HG03280 (cell line): ENCODE measurements around the gene RCHY1.
"Not testable (repeated sequence)": the region's sequence is repeated elsewhere in the genome, so short reads cannot be mapped to it uniquely, and the experiment has no call there.

Experiments
- ATAC-seq: cut with Tn5 transposase; IDR thresholded peaks from one replicate; pipeline ENCODE4 v1.9.1; 2021; ENCODE audit warnings: mild to moderate bottlenecking, moderate library complexity; ENCODE audit not compliant: unreplicated experiment

Gene RCHY1

DNA sequence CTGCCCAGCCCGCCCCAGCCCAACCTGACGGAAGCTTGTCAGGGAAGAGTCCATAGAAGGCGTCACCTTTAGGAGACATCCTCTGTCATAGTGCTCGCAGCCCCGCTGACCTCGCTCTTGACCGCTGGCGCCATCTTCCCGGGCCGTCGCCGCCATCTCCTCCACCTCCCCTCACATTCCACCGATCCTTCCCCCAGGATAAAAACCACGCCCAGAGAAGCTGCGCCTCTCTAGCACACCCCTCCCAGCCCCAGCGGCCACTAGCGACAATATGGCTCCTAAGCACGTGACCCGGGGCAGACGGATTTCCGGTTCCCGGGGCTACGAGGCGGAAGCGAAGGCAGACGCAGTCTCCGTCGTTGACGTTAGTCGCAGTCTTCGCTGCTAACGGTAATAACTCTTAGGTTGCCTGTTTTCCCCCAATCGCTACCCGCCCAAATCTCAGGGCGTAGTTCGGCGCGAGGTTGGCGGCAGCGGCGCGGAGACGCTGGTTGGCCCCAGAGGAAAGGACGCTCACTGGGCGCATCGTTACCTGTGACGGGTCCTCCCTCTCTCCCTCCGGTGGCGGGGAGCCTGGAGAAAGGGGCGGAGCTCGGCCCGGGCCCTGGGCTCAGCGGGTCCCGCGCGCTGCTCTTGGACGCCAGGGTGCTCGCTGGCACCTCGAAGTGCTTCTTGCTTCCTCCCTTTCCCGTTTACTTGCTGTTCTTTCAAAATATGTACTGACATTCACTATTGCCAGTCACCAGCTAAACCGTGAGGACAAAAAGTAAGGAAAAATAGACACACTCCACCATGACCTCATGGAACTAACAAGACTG is at the start of gene RCHY1, which contains the start of gene THAP6:
TSS of gene RCHY1 (minus strand) at position 273 of the 818 bp plus-strand sequence. CDS start at position 156, 117 bp downstream.
TSS of gene THAP6 (plus strand) at position 343 of the 818 bp plus-strand sequence. CDS start 980 bp downstream, outside the sequence.
- ATAC-seq = peak; percentile 95

DNA sequence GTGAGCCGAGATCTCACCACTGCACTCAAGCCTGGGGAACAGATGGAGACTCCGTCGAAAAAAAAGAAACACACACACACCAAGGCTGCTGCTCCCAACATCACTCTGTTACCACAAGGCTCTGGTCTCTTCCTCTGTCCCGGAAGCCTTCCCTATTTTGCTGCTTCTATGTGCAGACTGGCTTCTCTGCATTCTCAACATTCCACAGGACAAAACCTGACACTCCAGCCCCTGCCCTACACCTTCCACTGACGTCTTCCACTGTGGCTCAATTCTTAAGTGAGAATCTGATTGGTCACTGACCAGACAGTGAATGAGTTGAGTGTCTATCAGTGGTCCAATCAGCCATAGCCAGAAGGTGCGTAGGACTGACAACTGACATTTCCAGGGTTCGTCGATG is 47.6 kb upstream of the RCHY1 start:
- ATAC-seq = no peak

DNA sequence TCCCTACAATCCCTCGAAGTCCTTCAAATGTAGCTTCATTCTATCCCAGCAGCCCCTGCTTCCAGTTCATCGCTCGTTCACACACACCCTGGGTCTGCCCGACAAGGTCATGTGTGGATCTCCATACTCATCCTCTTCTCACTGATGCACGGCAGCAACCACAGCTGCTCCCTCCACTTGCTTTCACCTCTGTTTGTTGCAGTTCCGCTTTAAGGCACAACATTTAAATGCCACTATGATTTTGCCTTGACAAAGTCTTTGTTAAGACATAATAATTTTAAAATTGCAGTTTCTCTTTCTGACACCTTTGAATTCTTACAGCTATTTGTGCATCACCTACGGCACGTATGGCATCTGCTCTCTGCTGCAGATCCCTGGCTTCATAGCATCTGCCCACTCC is 43.5 kb upstream of the RCHY1 start:
- ATAC-seq = no peak

GRCh38 chr4:75555294-75556164 is 41.3 kb upstream of the RCHY1 start, which contains the start of gene ODAPH:
ODAPH (plus strand) TSS chr4:75556066; CDS start chr4:75556083, 17 bp downstream.
- peak; percentile 98 for ATAC-seq

DNA sequence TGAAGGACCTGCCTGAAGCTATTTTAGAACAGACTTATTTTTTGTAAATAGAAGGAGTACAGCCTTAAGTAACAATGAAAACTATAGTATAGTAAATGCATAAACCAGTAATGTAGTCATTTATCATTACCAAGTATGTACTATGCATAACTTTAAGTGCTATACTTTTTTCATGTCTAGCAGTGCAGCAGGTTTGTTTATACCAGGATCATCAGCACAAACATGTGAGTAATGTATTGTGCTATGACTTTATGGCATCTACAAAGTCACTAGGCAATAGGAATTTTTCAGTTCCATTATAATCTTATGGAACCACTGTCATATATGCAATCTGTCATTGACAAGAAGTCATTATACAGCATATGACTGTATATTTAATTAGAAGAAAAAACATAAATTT is 38.2 kb upstream of the RCHY1 start:
- no peak for ATAC-seq

DNA sequence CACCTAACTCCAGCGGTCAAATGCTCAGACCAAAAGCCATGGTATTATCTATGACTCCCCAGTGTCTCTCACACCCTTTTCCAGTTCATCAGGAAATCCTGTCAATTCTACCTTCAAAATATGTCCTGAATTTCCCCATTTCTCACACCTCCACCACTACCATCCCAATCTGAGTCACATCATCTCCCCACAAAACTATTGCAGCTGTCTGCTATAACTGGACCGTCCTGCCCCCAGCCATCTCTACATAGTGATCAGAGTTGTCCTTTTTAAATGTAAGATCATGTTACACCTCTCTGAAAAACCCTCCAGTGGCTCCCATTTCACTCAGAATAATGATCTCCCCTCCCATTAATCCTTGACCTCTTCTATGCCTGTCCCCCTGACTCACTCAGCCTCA is 34.8 kb upstream of the RCHY1 start:
- no peak for ATAC-seq

DNA sequence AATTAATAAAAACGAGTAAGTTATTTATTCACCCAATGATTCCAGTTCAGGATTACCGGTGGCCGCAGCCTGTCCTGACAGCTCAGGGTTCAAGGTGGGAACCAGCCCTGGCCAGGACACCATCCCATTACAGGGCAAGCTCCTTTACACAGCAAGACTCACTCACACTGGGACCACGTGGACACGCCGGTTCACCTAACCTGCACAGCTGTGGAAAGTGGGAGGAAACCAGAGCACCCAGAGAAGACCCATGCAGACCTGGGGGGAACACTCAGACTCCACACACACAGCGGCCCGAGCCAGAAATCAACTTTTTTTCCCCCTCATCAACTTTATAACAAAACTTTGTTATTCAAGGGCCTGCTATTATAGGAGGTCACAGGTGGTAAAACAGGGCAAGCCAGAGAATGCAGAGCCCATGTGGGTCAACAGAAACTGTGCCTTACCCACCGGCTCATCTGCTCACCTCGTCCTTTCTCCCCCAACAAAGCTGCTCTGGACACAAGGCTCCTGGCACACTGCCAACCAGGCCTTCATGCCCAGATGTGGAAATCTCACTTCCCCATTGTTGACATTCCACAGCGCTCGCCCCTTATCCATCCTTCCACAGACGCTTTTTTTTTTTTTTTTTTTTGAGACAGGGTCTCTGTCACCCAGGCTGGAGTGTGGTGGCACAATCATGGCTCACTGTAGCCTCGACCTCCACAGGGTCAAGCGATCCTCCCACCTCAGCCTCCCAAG is 33.6 kb upstream of the RCHY1 start:
- no peak for ATAC-seq

DNA sequence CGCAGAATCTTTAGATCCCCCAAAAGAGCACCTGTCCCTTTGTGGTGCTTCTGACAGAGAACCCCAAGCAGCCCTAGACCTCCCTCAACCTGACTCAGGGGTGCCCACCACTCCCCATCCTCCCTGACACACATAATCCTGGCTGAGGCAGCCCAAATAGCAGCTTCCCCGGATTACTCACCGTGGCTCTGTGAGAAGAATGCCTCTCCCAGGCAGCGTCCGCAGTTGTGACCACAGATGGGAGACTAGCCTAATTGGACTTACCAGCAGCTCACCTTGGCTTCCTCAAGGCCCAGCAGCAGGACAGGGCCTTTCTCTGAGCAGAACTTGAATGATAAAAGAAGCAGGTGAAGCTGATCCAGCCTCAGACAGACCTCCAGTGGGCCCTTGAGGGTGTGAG is 31.3 kb upstream of the RCHY1 start:
- ATAC-seq = no peak

GRCh38 chr4:75544870-75545269 is 30.7 kb upstream of the RCHY1 start:
- ATAC-seq = no peak

DNA sequence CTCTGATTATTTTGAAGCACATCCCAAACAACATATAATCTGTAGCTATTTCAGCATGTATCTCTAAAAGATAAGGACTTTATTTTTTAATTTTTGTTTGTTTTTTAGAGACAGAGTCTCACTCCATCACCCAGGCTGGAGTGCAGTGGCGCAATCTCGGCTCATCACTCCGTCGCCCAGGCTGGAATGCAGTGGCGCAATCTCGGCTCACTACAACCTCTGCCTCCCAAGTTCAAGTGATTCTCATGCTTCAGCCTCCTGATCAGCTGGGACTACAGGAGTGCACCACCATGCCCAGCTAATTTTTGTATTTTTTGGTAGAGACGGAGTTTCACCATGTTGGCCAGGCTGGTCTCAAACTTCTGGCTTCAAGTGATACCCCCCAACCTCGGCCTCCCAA is 30.0 kb upstream of the RCHY1 start:
- ATAC-seq = not testable (repeated sequence)

DNA sequence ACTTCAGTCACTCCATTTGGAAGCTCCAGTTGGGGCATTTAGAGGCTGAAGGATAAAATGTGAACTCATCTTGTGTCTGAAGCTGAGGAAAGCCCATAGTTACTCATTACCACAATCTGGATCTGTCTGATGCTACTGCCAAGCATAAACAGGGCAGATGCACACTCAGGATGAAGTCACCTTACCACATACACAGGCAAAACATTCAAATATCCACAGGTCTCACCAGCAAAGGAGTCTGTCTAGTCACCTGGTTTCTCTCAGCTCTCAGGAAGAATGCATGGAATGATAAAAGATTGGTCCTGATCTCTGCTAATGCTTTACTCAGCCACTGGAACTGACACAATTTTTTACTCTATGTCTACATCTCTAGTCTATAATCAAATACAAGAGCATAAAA is 28.6 kb upstream of the RCHY1 start:
- no peak for ATAC-seq

- ATAC-seq = not testable (repeated sequence)
Measured at GRCh38 chr4:75537308-75537707, 23.1 kb upstream of the RCHY1 start.

GRCh38 chr4:75533926-75534325 is 19.7 kb upstream of the RCHY1 start:
- ATAC-seq = not testable (repeated sequence)

- ATAC-seq = not testable (repeated sequence)
Measured at GRCh38 chr4:75533339-75533887, 19.2 kb upstream of the RCHY1 start.

- not testable (repeated sequence) for ATAC-seq
Measured at GRCh38 chr4:75531536-75532143, 17.4 kb upstream of the RCHY1 start.

GRCh38 chr4:75530556-75531322 is 16.5 kb upstream of the RCHY1 start:
- no peak for ATAC-seq

GRCh38 chr4:75527482-75527881 is 13.3 kb upstream of the RCHY1 start:
- no peak for ATAC-seq

DNA sequence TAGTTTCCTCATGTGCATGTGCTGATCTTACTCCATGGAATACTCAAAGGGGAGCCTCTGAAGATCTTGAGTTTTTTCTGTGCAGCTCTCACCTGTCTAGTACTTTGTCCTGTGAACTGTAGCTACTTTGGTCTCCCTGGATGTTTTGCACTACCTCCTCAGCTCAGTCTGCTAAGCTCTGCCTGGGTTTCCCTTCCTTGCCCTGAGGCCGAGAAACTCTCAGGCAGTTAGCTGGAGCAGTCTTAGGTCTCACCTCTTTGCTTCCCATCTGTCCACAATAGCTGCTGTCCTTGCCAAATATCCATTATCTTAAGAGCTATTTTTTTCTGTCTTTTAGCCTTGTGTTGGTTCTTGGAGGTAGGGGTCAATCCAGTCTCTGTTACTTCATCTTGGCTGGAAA is 11.7 kb upstream of the RCHY1 start:
- no peak for ATAC-seq

- ATAC-seq = no peak
Measured at GRCh38 chr4:75525086-75525485, 10.9 kb upstream of the RCHY1 start.
